AG10803 (cell line): ENCODE measurements around the gene DCAF17.

ENCODE experiments used
- DNase-seq: peaks from one replicate; pipeline ENCODE4 v3.0.0; 2010; ENCODE audit warnings: low read depth
- H3K4me3 ChIP-seq: 2 replicates; pipeline ENCODE4 v1.5.1; 2011; ENCODE audit warnings: mild to moderate bottlenecking, low read length, control low read depth
- TF ChIP-seq, protein P1 (sequence below): conservative IDR thresholded peaks from 2 replicates; pipeline ENCODE4 v1.5.1; 2011; ENCODE audit warnings: mild to moderate bottlenecking, low read length, control low read depth, inconsistent platforms

Gene DCAF17

DNA sequence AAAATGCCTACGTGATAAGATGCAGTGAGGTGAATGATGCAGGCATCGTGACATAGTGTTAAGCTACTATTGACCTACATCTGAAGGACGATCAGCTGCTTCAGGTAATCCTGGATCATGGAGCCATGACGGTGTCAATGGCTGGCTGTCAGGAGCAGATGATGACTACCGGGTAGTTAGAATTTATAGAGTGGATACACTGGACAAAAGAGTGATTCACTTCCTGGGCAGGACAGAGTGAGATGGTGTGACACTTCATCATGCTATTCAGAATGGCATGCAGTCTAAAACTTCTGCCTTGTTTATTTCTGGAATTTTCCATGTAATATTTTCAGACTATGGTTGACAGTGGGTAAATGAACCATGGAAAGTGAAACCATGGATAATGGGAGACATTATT lies 29.8 kb upstream of the DCAF17 start:
- TF ChIP-seq, protein P1, sequence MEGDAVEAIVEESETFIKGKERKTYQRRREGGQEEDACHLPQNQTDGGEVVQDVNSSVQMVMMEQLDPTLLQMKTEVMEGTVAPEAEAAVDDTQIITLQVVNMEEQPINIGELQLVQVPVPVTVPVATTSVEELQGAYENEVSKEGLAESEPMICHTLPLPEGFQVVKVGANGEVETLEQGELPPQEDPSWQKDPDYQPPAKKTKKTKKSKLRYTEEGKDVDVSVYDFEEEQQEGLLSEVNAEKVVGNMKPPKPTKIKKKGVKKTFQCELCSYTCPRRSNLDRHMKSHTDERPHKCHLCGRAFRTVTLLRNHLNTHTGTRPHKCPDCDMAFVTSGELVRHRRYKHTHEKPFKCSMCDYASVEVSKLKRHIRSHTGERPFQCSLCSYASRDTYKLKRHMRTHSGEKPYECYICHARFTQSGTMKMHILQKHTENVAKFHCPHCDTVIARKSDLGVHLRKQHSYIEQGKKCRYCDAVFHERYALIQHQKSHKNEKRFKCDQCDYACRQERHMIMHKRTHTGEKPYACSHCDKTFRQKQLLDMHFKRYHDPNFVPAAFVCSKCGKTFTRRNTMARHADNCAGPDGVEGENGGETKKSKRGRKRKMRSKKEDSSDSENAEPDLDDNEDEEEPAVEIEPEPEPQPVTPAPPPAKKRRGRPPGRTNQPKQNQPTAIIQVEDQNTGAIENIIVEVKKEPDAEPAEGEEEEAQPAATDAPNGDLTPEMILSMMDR = no peak
- peak; percentile 71 for DNase-seq
- no peak overlapping the region for H3K4me3 ChIP-seq

DNA sequence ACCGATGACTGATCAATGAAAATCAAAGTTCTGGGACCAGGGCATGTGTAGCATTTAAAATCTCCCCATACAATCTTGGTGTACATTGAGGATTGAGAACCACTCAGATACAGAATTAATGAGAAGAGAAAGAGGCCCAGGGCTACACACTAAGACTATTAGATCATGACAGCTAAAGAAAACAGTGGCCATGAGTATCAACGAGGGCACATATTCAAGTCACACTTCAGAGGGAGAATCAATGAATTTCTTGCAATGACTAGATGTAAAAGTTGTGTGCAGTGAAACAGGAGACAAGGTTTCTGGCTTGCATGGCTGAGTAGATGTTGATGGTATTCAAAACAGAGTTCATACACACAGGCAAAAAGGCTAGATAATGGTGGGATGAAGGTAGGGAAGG lies 29.3 kb upstream of the DCAF17 start:
- H3K4me3 ChIP-seq = no peak overlapping the region
- DNase-seq = no peak
- TF ChIP-seq, protein P1 = no peak

DNA sequence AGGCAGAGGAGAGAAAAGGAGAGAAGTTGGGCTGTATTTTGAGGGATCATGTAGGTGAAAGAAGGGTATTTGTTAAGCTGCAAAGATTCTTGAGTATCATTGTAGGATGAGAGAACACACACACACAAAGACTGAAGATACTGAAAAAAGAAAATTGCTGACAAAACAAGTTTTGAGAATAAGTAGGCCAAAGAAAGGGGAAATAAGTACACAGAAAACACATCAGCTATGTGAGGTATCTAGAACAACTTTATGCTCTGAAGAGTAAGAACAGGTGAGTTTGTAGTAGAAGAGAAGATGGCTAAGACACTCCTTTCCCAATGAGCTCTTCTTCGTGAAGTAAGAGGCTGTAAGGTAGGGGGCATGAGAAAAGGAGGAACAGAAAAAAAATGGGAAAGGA lies 28.5 kb upstream of the DCAF17 start:
- TF ChIP-seq, protein P1 = no peak
- H3K4me3 ChIP-seq = no peak overlapping the region
- DNase-seq = no peak

DNA sequence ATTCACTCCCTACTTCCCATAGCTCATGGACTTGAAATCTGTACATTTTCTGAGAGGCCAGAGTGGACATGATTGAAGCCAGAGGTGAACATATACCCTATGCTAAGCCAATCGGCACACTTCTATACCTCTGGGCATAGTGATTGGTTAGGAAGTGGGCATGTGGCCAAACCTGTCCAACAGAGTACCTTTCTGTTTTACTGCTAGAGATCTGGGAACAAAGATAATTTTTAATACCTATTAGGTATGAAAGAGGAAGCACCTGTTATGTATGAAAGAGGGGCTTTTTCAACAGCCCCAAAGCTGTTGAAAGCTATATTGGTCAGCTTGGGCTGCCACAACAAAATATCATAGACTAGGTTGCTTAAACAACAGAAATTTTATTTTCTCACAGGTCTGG lies 28.0 kb upstream of the DCAF17 start:
- no peak overlapping the region for H3K4me3 ChIP-seq
- TF ChIP-seq, protein P1 = no peak
- no peak for DNase-seq

DNA sequence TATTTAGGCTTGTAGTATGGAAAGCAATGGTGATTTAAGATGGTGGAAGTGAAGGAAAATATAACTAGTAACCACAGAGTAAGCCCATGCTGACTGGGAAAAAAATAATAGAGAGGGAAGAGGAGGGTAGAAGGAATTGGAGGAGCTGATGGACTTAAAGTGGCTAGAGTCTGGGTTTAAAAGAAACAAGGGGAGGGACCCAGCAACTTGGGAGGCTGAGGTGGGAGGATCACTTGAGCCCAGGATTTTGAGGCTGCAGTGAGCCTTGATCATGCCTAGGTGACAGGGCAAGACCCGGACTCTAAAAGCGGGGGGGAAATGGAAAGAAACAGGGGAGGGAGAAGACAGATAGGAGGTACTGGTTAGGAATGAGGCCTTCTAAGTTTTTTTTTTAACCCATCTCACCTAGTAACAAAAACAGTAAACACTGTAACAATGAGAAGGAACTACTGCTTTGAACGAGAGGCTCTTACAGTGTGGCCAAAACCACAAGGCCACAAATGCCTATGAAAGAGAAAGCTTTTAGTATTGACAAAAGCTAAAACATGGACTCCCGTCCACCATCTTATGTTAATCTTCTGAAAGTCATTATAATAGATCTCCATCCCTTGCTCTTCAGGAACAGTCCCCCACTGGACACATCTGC lies 26.9 kb upstream of the DCAF17 start:
- no peak for DNase-seq

DNA sequence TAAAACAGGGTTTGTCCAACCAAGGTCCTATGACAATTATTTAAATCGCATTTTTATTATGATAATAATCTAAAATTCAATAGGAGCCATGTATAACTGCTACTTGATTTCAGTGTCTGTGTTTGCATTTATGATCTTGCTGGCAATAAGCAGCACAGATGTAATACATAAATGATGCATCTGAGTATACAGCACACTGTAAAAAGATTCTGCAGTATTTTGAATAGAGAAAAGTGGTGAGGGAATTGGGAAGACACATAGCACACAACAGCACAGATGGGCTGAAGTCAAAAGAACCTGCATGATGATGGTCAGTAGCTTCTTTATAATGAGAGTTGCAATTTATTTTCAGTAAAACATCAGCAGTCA lies 26.4 kb upstream of the DCAF17 start:
- DNase-seq = no peak
- no peak overlapping the region for H3K4me3 ChIP-seq
- TF ChIP-seq, protein P1 = no peak

More for the DNA sequence above, 26.9 kb upstream of the DCAF17 start:
- H3K4me3 ChIP-seq = no peak overlapping the region
- TF ChIP-seq, protein P1 = no peak

DNA sequence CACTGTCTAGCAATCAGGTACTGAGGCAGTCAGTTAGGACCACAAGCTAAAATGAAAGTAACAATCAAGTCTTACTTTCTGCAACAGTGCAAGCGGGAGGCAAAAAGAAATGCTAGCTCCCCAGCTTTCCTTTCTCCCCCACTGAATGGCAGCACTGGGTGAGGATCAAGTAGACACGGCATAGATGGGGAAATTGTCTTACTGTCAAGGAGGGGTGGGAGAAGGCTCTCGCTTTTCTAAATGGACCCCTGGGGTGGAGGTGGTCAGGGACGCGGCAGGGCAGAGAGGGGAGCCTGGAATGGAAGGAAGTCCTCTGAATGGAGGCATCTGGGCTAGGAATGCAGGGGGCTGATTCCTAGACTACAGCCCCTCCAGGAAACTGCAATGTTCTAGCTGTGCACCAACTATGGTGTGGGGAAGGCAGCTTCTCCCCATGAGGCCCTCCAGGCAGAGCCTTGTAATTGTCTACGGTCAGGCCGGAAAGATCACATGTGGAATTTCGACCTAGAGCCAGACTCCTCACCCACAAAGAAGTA lies 24.5 kb upstream of the DCAF17 start:
- TF ChIP-seq, protein P1 = no peak
- no peak overlapping the region for H3K4me3 ChIP-seq
- no peak for DNase-seq
